ENCODE results near the gene COX5B. TPM values are rescaled to one million over a fixed set of nuclear protein-coding genes. Genes with fewer than 3 reads are reported as not detected.
"Not testable (repeated sequence)": the region's sequence is repeated elsewhere in the genome, so short reads cannot be mapped to it uniquely, and the experiment has no call there.

Gene COX5B, protein sequence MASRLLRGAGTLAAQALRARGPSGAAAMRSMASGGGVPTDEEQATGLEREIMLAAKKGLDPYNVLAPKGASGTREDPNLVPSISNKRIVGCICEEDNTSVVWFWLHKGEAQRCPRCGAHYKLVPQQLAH
- polyA plus RNA-seq (ENCODE audit: insufficient read length in 3 of 3): 100 to 1,000 TPM; 185 to 247 (median 204) TPM
- long read RNA-seq, donor 1, transcript COX5B-201 (4 exons, 712 nt): major isoform, 275 of 313 reads
- long read RNA-seq, donor 1, partial matches to known transcripts: 37 of 313 reads
- long read RNA-seq, donor 1, other reads (novel, unspliced or antisense): 0 of 313 reads
- long read RNA-seq, donor 2, transcript COX5B-201 (4 exons, 712 nt): major isoform, 266 of 297 reads
- long read RNA-seq, donor 2, partial matches to known transcripts: 31 of 297 reads
- long read RNA-seq, donor 2, other reads (novel, unspliced or antisense): 0 of 297 reads
- long read RNA-seq, donor 3, transcript COX5B-201 (4 exons, 712 nt): major isoform, 445 of 485 reads
- long read RNA-seq, donor 3, partial matches to known transcripts: 39 of 485 reads
- long read RNA-seq, donor 3, other reads (novel, unspliced or antisense): 0 of 485 reads
- long read RNA-seq, donor 4, transcript COX5B-201 (4 exons, 712 nt): major isoform, 221 of 240 reads
- long read RNA-seq, donor 4, partial matches to known transcripts: 17 of 240 reads
- long read RNA-seq, donor 4, other reads (novel, unspliced or antisense): 0 of 240 reads
- long read RNA-seq, donor 5: 0 reads
- long read RNA-seq, donor 6, transcript COX5B-201 (4 exons, 712 nt): major isoform, 269 of 322 reads
- long read RNA-seq, donor 6, partial matches to known transcripts: 53 of 322 reads
- long read RNA-seq, donor 6, other reads (novel, unspliced or antisense): 0 of 322 reads
- long read RNA-seq, donor 7, transcript COX5B-201 (4 exons, 712 nt): major isoform, 424 of 463 reads
- long read RNA-seq, donor 7, partial matches to known transcripts: 39 of 463 reads
- long read RNA-seq, donor 7, other reads (novel, unspliced or antisense): 0 of 463 reads
- long read RNA-seq, donor 8, transcript COX5B-201 (4 exons, 712 nt): major isoform, 639 of 721 reads
- long read RNA-seq, donor 8, partial matches to known transcripts: 77 of 721 reads
- long read RNA-seq, donor 8, other reads (novel, unspliced or antisense): 5 of 721 reads
- long read RNA-seq, donor 9, transcript COX5B-201 (4 exons, 712 nt): major isoform, 266 of 294 reads
- long read RNA-seq, donor 9, partial matches to known transcripts: 21 of 294 reads
- long read RNA-seq, donor 9, other reads (novel, unspliced or antisense): 5 of 294 reads
- long read RNA-seq, donor 10, transcript COX5B-201 (4 exons, 712 nt): major isoform, 376 of 421 reads
- long read RNA-seq, donor 10, partial matches to known transcripts: 40 of 421 reads
- long read RNA-seq, donor 10, other reads (novel, unspliced or antisense): 5 of 421 reads
- long read RNA-seq, donor 11, transcript COX5B-201 (4 exons, 712 nt): major isoform, 187 of 197 reads
- long read RNA-seq, donor 11, partial matches to known transcripts: 10 of 197 reads
- long read RNA-seq, donor 11, other reads (novel, unspliced or antisense): 0 of 197 reads
- long read RNA-seq, donor 12, transcript COX5B-201 (4 exons, 712 nt): major isoform, 183 of 202 reads
- long read RNA-seq, donor 12, partial matches to known transcripts: 19 of 202 reads
- long read RNA-seq, donor 12, other reads (novel, unspliced or antisense): 0 of 202 reads
- long read RNA-seq, donor 13, transcript COX5B-201 (4 exons, 712 nt): major isoform, 696 of 790 reads
- long read RNA-seq, donor 13, partial matches to known transcripts: 84 of 790 reads
- long read RNA-seq, donor 13, other reads (novel, unspliced or antisense): 8 of 790 reads
- long read RNA-seq, donor 14, transcript COX5B-201 (4 exons, 712 nt): major isoform, 352 of 379 reads
- long read RNA-seq, donor 14, partial matches to known transcripts: 27 of 379 reads
- long read RNA-seq, donor 14, other reads (novel, unspliced or antisense): 0 of 379 reads
- long read RNA-seq, donor 15, transcript COX5B-201 (4 exons, 712 nt): major isoform, 115 of 115 reads
- long read RNA-seq, donor 15, partial matches to known transcripts: 0 of 115 reads
- long read RNA-seq, donor 15, other reads (novel, unspliced or antisense): 0 of 115 reads
- long read RNA-seq, donor 16, transcript COX5B-201 (4 exons, 712 nt): major isoform, 568 of 598 reads
- long read RNA-seq, donor 16, partial matches to known transcripts: 29 of 598 reads
- long read RNA-seq, donor 16, other reads (novel, unspliced or antisense): 0 of 598 reads

DNA sequence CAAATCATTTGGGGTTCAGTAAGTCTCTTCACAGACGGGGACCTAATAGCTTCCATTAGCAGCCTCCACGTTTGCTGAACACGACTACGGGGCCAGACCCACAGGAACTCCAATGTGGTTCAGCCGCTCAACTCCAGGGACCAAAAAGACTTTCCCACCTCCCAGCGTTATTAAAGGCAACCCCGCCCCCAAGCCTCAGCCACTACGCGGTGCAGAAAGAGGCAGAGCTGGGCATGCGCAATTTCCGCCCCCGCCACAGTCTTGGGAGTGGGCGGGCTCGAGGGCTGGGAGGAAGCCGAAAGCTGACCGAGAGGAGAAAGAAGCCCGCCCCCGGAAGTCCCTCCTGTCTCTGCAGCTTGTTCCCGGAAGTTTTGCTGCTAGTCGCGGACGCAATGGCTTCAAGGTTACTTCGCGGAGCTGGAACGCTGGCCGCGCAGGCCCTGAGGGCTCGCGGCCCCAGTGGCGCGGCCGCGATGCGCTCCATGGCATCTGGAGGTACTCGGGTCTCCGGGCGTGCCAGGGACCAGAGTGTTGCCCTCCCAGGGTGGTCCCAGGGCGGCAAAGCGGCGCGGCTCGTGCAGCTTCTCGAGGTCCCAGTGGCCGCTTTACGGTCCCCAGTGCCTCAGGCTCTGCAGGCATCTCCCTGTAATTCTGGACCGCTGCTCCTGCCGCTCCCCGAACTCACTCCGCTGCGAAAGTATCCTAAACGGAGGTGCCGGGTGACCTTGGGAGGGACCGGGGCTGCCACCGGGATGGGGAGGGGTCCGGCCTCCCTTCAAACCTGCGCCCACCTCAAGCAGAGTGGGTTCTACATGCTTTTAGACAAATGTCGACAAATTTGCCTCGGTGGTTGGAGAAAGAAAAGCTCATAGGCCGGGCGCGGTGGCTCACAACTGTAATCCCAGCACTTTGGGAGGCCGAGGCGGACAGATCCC, at the start of gene COX5B:
COX5B (plus strand) TSS at position 368 of the 935 bp plus-strand sequence; CDS start at position 393, 25 bp downstream.
- peak; percentile 92 to 98 (median 97) for DNase-seq (ENCODE audit: extremely low read depth in 1 of 11, low read depth in 9 of 11, low spot score in 4 of 11)

DNA sequence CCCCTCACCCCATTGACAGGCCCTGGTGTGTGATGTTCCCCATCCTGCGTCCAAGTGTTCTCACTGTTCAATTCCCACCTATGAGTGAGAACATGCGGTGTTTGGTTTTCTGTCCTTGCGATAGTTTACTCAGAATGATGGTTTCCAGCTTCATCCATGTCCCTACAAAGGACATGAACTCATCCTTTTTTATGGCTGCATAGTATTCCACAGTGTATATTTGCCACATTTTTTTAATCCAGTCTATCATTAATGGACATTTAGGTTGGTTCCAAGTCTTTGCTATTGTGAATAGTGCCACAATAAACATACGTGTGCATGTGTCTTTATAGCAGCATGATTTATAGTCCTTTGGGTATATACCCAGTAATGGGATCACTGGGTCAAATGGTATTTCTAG, 49.7 kb upstream of the COX5B start:
- DNase-seq (ENCODE audit: extremely low read depth in 1 of 11, low read depth in 9 of 11, low spot score in 4 of 11): not testable (repeated sequence)

DNA sequence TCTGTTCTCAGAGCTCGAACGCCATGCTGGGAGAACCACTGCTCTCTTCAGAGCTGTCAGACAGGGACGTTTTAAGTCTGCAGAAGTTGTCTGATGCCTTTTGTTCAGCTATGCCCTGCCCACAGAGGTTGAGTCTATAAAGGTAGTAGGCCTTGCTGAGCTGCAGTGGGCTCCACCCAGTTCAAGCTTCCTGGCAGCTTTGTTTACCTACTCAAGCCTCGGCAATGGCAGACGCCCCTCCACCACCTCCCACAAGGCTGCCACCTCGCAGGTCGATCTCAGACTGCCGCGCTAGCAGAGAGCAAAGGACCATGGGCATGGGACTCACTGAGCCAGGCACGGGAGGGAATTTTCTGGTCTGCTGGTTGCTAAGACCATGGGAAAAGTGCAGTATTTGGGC, 44.3 kb upstream of the COX5B start:
- DNase-seq (ENCODE audit: extremely low read depth in 1 of 11, low read depth in 9 of 11, low spot score in 4 of 11): not testable (repeated sequence)

DNA sequence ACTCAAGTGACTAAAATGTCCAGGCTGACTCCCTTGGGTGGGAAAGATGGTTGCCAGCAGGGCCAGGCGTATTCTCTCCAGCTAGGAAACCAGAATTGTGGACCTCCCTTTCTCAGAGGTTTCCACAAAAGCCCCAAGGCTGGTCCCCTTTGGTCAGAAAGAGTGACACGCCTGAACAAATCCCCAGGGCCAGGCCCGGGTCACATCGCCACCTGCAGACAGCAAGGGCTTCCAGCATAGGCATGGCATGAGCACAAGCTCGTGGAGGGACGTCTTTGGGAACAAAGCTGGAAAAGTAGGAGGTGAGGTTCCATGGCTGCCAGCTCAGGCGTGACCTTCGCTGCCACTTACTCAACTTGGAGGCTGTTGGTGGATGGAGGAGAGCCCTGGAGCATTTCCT, 40.8 kb upstream of the COX5B start:
- not testable (repeated sequence) for DNase-seq (ENCODE audit: extremely low read depth in 1 of 11, low read depth in 9 of 11, low spot score in 4 of 11)

DNA sequence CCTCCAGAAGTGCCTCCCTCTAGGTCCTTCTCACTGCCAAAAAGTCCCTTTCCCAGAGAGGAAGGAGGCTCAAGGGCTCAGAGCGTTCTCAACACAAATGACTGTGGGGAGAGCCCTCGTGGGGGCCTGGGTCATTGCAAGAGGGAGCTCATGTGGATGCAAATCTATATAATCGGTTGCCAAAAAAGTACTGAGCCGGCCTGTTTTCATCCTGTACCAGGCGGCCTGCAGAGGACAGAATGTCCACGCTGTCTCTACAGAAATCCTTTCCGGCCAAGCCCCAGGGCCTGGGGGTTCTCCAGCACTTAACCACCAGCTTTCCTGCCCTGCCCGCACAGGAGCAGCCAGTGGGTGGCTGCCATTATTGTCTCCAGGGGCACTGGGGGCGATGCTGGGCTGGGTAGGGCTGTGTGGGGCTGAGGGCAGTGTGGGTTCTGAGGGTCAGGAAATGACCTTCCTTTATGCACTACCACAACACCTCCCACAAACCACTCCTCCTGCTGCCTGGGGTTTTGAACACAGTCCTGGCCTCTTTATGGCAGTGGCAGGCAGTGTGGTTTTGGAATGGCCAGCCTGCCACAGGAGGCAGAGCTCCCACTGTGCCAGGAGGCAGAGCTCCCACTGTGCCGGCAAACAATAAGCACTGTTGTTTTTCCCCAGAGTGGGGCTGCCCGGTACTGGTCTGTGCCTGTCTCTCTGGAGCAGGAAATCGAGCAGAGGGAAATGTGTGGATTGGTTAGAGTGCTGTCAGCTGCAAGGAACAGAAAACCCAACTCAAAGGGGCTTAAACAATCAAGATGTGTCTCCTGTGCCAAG, 40.1 kb upstream of the COX5B start:
- DNase-seq (ENCODE audit: extremely low read depth in 1 of 11, low read depth in 9 of 11, low spot score in 4 of 11): not testable (repeated sequence)

DNA sequence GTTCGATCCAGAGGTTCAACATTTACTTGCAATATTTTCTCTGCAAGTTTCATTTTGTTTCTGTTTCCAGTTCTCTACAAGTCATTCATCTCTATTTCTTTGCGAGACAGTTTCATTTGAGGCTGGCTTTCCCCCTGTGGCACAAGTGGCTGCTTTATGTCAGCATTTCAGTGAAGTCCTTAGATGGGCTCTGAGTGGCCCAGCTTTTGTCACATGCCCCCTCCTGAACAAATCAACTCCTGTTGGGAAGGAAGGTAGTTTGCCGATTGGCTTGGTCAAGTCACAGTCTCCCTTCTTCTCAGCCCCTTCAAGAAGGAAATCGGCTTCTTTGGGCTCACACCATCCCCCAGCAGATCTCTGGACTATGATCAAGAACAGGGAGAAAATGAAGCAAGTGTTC, 37.1 kb upstream of the COX5B start:
- DNase-seq (ENCODE audit: extremely low read depth in 1 of 11, low read depth in 9 of 11, low spot score in 4 of 11): not testable (repeated sequence)

DNA sequence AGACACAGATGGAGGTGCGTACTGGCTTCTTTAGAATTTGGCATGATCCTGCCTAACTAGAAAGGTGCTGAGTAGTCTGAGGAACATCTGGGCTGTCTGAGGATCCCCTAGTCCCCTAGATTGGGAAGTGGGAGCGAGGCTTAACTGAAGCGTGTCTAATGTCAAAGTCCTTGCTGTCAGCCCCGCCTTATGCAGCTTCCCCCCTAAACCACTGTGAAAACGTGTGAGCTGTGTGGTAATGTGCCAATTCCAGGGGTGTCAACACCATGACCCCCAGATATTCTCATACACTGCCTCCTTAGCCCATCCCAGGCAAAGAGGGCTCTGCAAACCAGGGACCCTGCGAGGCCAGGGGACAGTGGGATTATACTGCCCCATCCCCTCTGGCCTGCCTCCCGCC, 34.0 kb upstream of the COX5B start:
- not testable (repeated sequence) for DNase-seq (ENCODE audit: extremely low read depth in 1 of 11, low read depth in 9 of 11, low spot score in 4 of 11)

DNA sequence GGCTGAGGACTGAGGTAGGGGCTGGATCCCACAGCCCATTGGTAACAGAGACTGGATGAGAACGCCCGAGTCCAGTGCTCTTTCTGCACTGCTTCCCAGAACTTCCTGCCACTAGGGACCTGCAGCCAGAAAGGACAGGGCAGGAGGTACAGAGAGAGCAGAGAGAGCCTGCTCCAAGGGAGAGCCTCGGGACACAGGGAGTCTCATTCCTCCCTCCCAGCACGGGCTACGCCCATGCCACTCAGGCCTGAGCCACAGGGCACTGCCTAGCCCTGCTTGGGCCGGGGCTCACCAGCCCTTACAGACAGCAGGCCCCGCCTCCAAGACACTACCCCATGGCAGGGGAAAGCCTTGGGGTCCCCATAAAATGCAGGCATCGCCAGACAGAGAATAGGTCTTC, 30.1 kb upstream of the COX5B start:
- DNase-seq (ENCODE audit: extremely low read depth in 1 of 11, low read depth in 9 of 11, low spot score in 4 of 11): not testable (repeated sequence)

DNA sequence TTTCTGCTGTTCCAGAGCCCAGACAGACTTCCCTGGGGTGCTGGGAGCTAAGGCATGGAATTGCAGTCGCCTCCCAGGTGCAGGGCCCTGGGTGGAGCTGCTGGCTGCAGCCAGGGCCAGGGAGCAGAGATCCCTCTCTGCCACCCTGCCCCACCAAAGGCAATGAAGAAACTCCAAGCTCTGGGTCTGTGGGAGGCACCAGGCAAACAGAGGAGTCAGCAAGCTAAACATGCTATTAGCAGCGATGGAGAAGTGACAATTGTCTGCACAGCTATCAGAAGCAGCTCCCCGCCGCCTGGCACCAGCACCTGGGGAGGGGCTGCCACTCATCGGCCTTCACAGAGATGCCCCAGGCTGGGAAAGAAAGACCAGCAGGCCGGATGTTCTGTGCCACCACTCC, 28.0 kb upstream of the COX5B start:
- DNase-seq (ENCODE audit: extremely low read depth in 1 of 11, low read depth in 9 of 11, low spot score in 4 of 11): no peak

DNA sequence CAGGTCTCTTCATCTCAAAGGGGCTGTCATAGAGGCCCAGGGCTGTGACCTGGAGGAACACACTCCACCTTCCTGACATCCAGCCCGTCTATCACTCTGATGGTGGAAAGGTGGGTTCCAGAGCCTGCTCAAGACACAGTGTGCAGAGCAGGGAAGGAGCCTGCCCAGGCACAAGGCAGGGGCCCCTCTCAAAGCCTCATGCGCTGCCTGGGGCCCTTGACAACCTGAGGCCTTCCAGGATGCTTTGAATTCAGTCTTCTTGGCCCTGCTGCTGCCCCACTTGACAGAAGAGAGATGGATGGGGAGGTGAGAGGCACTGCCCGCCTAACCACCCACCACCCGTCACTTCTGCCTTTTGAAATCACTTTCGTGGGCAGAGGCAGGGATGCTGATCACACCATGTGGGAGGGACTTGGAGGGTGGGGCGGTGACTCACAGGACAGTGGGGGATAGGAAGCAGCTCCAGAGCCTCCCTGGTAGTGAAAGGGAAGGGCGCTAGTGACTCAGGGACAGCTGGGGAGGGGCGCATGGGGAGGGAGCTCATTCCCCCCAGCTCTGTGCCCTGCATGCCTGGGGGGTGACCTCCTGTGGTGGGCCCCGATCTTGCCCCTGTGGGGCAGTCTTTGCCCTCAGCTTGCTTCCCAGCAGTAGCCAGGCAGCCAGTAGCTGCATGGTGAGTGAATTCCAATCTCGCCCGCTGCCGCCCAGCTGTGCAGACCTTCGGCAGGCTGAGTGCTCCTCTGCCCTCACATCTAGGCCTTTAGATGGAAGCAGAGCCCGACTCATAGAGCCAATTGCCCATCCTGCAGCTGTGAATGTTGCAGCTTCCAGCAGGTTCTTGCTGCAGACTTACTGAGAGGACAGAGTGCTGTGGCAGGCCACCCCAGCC, 26.7 kb upstream of the COX5B start:
- DNase-seq (ENCODE audit: extremely low read depth in 1 of 11, low read depth in 9 of 11, low spot score in 4 of 11): not testable (repeated sequence)

DNA sequence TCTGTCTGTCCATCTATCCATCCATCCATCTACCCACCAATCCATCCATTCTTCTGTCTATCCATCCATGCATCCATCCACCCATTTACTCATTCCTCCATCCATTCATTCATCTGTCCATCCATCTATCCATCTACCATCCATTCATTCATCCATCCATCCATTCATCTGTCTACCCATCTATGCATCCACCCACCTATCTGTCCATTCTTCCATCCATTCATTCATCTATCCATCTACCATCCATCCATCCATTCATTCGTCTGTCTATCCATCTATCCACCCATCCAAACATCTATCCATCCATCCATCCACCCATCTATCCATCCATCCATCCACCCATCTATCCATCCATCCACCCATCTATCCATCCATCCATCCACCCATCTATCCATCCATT, 25.4 kb upstream of the COX5B start:
- DNase-seq (ENCODE audit: extremely low read depth in 1 of 11, low read depth in 9 of 11, low spot score in 4 of 11): not testable (repeated sequence)

DNA sequence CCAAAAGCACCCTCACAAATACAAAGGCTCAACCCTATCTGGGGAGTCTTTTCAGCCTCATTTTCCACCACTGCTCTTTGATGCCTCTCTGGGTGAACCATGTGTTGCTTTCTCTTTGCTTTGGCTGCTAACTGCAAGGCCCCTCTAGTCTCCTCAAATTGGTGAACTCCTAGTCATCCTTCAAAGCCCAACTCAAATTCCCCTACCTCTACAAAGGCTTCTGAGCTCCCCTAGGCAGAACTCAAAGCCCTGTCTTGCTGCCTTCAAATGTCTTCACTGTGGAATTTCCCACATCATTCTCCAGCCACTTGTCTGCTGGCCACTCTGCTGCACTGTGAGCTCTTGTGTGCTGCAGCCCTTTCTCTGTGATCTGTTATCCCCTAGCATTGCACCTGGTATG, 22.9 kb upstream of the COX5B start:
- not testable (repeated sequence) for DNase-seq (ENCODE audit: extremely low read depth in 1 of 11, low read depth in 9 of 11, low spot score in 4 of 11)

DNA sequence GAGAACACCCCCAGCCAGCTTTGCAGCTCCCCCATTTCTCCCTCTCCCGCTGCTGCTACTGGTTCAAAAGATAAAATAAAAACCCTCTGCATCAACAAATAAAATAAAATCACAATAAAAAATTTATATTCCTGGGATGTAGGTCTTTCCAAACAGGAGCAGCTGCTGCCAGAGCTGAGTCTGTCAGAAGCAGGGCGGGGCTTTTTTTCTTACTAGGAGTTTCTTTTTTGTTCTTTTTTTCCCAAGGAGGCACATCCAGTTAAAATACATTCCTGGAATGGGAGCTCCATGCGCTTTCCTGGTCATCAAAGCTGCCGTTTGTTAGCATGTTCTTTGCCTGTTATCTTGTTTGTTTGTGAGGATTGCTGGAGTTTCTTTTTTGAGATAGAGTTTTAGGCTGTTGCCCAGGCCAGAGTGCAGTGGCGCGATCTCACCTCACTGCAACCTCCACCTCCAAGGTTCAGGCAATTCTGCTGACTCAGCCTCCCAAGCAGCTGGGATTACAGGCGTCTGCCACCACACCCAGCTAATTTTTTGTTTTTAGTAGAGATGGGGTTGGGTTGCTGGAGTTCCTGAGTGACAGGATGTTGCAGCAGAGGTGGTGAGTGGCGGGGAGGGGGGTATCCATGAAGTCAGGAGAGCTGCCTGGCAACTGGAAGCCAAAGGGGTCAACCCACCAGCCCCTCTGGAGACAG, 20.4 kb upstream of the COX5B start:
- not testable (repeated sequence) for DNase-seq (ENCODE audit: extremely low read depth in 1 of 11, low read depth in 9 of 11, low spot score in 4 of 11)

DNA sequence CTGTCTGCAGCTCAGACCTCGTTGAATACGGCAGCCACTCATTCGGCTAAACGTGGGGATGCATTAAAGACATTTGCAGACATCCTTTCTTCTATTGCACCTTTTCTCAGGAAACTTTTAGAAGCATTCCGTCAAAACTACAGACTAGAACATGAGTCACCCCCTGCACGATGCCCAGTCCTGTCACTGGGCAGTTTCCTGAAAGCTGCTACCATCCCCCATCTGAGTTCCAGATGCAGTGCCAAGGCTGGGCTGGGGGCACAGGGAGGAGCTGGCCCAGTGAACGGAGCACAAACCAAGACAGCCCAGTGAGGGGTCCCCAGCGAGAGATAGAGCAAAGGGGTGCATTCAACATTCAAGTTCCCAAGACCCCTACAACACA, 19.8 kb upstream of the COX5B start:
- not testable (repeated sequence) for DNase-seq (ENCODE audit: extremely low read depth in 1 of 11, low read depth in 9 of 11, low spot score in 4 of 11)
